Progenitor cell of endocrine pancreas (in vitro differentiated cells): ENCODE results near the gene TBX5. TPM values are rescaled to one million over a fixed set of nuclear protein-coding genes. Genes with fewer than 3 reads are reported as not detected.

Source experiments
- DNase-seq: peaks from one replicate; pipeline ENCODE4 v3.0.0; 2021; ENCODE audit warnings: low spot score; ENCODE audit not compliant: unreplicated experiment
- H3K27ac Mint-ChIP-seq: 2 replicates; pipeline ENCODE4 v1.8.0; 2021; ENCODE audit warnings: mild to moderate bottlenecking, moderate library complexity, mixed read lengths
- H3K27me3 Mint-ChIP-seq: 2 replicates; pipeline ENCODE4 v1.8.0; 2021; ENCODE audit warnings: mixed read lengths
- H3K36me3 Mint-ChIP-seq: 2 replicates; pipeline ENCODE4 v1.8.0; 2022; ENCODE audit warnings: mixed read lengths; ENCODE audit not compliant: insufficient read depth
- H3K4me1 Mint-ChIP-seq: 2 replicates; pipeline ENCODE4 v1.8.0; 2021; ENCODE audit warnings: low read depth, mixed read lengths
- H3K4me3 Mint-ChIP-seq: 2 replicates; pipeline ENCODE4 v1.8.0; 2021; ENCODE audit warnings: low read depth, mild to moderate bottlenecking, moderate library complexity, mixed read lengths
- H3K9me3 Mint-ChIP-seq: 2 replicates; pipeline ENCODE4 v1.8.0; 2021; ENCODE audit warnings: low read depth, mixed read lengths
- CTCF ChIP-seq: fragments of 200-600 bp; sonication (generic); IDR thresholded peaks from one replicate; pipeline ENCODE4 v1.5.0; 2021; ENCODE audit warnings: antibody characterized with exemption, mild to moderate bottlenecking; ENCODE audit not compliant: unreplicated experiment
- total RNA-seq: library from RNA; stranded (reverse); gene quantifications from 2 replicates; pipeline ENCODE4 v1.2.1, GENCODE V29; 2021

Gene TBX5
- total RNA-seq, 1 donor from 2014 or later = not detected

- Mint-ChIP-seq H3K9me3 (peaks cover 10% of the 10 kb centered on the region), H3K4me3 (no peak overlapping the region), H3K36me3 (no peaks in the 10 kb centered on the region), H3K27me3 (no peaks in the 10 kb centered on the region), H3K27ac (no peak overlapping the region), H3K4me1 (peaks cover 3% of the 10 kb centered on the region)
- no peak for TF ChIP-seq CTCF
- DNase-seq = no peak
These were observed 77.7 kb downstream of the TBX5 start for GRCh38 chr12:114328292-114328691.

- no peak for TF ChIP-seq CTCF
- Mint-ChIP-seq H3K4me3 (no peak overlapping the region), H3K9me3 (peaks cover 10% of the 10 kb centered on the region), H3K27me3 (no peaks in the 10 kb centered on the region), H3K27ac (no peak overlapping the region), H3K4me1 (peaks cover 3% of the 10 kb centered on the region), H3K36me3 (no peaks in the 10 kb centered on the region)
- no peak for DNase-seq
These were observed 78.2 kb downstream of the TBX5 start for GRCh38 chr12:114327765-114328164.

- Mint-ChIP-seq H3K27ac (no peak overlapping the region), H3K36me3 (no peaks in the 10 kb centered on the region), H3K27me3 (peaks cover 3% of the 10 kb centered on the region), H3K4me1 (peaks cover 2% of the 10 kb centered on the region), H3K9me3 (no peaks in the 10 kb centered on the region), H3K4me3 (no peak overlapping the region)
- DNase-seq = no peak
- no peak for TF ChIP-seq CTCF
These were observed 84.4 kb downstream of the TBX5 start for GRCh38 chr12:114321524-114321923.

- no peak overlapping the region for H3K27ac Mint-ChIP-seq
- H3K36me3 Mint-ChIP-seq = no peaks in the 10 kb centered on the region
- peaks cover 1% of the 10 kb centered on the region for H3K4me1 Mint-ChIP-seq
- no peaks in the 10 kb centered on the region for H3K9me3 Mint-ChIP-seq
- H3K4me3 Mint-ChIP-seq = no peak overlapping the region
- peaks cover 3% of the 10 kb centered on the region for H3K27me3 Mint-ChIP-seq
- no peak for DNase-seq
- no peak for TF ChIP-seq CTCF
These were observed 85.0 kb downstream of the TBX5 start for GRCh38 chr12:114320968-114321367.

GRCh38 chr12:114320101-114320500 is 85.8 kb downstream of the TBX5 start:
- H3K27ac Mint-ChIP-seq = no peak overlapping the region
- no peak for TF ChIP-seq CTCF

More at GRCh38 chr12:114320101-114320500, 85.8 kb downstream of the TBX5 start:
- DNase-seq = no peak
- peaks cover 1% of the 10 kb centered on the region for H3K4me1 Mint-ChIP-seq
- peaks cover 3% of the 10 kb centered on the region for H3K27me3 Mint-ChIP-seq
- no peaks in the 10 kb centered on the region for H3K36me3 Mint-ChIP-seq
- H3K9me3 Mint-ChIP-seq = no peaks in the 10 kb centered on the region
- H3K4me3 Mint-ChIP-seq = no peak overlapping the region
